ENCODE measurements around the gene BIN1. TPM values are rescaled to one million over a fixed set of nuclear protein-coding genes. Genes with fewer than 3 reads are reported as not detected.

BIN1 gene
- total RNA-seq, 1 experiment from 2014 or later, result 42.5 TPM

DNA sequence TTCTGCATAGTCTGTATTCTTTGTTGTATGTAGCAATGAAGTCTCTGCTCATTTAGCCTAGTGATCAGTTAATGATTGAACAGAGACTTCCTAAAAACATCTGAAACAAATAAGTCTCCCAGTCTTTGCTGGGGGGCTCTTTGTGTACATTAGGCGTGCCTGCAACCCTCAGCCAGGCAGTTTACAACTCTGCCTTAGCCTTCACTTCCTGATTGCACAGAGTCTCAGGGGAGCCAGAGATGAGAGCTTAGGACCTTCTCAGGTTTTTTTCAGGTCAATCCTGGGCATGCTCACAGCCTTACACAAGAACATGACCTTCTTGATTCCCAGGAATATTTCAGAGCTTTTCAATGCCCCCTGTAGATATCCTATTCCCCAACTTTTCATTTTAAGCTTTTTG, 44.0 kb upstream of the BIN1 start:
- peaks cover 20% of the 10 kb centered on the region for H3K9me3 Mint-ChIP-seq
- peaks cover 8% of the 10 kb centered on the region for H3K36me3 Mint-ChIP-seq
- no peak for DNase-seq (ENCODE audit: low spot score)
- no peaks in the 10 kb centered on the region for H3K27me3 Mint-ChIP-seq (ENCODE audit: low read depth)
- no peak for ATAC-seq
- H3K27ac Mint-ChIP-seq, result no peak overlapping the region
- H3K4me1 Mint-ChIP-seq, result peaks cover 9% of the 10 kb centered on the region
- TF ChIP-seq, protein P1, sequence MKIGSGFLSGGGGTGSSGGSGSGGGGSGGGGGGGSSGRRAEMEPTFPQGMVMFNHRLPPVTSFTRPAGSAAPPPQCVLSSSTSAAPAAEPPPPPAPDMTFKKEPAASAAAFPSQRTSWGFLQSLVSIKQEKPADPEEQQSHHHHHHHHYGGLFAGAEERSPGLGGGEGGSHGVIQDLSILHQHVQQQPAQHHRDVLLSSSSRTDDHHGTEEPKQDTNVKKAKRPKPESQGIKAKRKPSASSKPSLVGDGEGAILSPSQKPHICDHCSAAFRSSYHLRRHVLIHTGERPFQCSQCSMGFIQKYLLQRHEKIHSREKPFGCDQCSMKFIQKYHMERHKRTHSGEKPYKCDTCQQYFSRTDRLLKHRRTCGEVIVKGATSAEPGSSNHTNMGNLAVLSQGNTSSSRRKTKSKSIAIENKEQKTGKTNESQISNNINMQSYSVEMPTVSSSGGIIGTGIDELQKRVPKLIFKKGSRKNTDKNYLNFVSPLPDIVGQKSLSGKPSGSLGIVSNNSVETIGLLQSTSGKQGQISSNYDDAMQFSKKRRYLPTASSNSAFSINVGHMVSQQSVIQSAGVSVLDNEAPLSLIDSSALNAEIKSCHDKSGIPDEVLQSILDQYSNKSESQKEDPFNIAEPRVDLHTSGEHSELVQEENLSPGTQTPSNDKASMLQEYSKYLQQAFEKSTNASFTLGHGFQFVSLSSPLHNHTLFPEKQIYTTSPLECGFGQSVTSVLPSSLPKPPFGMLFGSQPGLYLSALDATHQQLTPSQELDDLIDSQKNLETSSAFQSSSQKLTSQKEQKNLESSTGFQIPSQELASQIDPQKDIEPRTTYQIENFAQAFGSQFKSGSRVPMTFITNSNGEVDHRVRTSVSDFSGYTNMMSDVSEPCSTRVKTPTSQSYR (CRISPR knock-in tag; IDR thresholded peaks at IDR 0.05), result no peak
- no peak for TF ChIP-seq TEAD1 (CRISPR knock-in tag; IDR thresholded peaks at IDR 0.05)
- no peak for TF ChIP-seq IRF2 (CRISPR knock-in tag; IDR thresholded peaks at IDR 0.05; ENCODE audit: borderline replicate concordance, low read depth)
- no peak for TF ChIP-seq ZNF219 (CRISPR knock-in tag; IDR thresholded peaks at IDR 0.05; ENCODE audit: borderline replicate concordance)
- TF ChIP-seq NFYB (CRISPR knock-in tag; conservative IDR thresholded peaks at IDR 0.05; ENCODE audit: low read depth), result no peak
- no peak for TF ChIP-seq FOXJ3 (CRISPR knock-in tag; IDR thresholded peaks at IDR 0.05; ENCODE audit: borderline replicate concordance)
- H3K4me3 Mint-ChIP-seq, result no peak overlapping the region
- ChIA-PET POLR2A (no interaction called here), CTCF (no interaction called here)

DNA sequence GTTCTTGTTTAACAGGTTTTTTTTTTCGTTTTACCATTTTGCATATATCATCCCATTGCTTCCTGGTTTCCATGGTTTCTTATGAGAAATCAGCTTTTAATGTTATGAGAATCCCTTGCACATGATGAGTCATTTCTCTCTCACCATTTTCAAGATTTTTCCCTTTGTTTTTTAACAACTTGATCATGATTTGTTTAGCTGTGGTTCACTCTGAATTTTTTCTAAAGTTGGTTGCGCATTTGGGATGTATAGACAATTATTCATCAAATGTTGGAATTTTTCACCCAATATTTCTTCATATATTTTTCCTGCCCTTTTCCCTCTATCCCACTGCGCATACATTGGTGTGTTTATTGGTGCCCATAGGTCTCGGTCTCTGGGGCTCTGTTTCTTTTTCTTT, 42.4 kb upstream of the BIN1 start:
- H3K4me1 Mint-ChIP-seq, result peaks cover 9% of the 10 kb centered on the region
- TF ChIP-seq, protein P2, sequence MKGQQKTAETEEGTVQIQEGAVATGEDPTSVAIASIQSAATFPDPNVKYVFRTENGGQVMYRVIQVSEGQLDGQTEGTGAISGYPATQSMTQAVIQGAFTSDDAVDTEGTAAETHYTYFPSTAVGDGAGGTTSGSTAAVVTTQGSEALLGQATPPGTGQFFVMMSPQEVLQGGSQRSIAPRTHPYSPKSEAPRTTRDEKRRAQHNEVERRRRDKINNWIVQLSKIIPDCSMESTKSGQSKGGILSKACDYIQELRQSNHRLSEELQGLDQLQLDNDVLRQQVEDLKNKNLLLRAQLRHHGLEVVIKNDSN (CRISPR knock-in tag; IDR thresholded peaks at IDR 0.05), result no peak
- TF ChIP-seq, protein P3, sequence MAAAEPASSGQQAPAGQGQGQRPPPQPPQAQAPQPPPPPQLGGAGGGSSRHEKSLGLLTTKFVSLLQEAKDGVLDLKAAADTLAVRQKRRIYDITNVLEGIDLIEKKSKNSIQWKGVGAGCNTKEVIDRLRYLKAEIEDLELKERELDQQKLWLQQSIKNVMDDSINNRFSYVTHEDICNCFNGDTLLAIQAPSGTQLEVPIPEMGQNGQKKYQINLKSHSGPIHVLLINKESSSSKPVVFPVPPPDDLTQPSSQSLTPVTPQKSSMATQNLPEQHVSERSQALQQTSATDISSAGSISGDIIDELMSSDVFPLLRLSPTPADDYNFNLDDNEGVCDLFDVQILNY (CRISPR knock-in tag; IDR thresholded peaks at IDR 0.05), result no peak
- TF ChIP-seq SMAD3 (CRISPR knock-in tag; IDR thresholded peaks at IDR 0.05; ENCODE audit: borderline replicate concordance) (no peak), TCF7 (CRISPR knock-in tag; IDR thresholded peaks at IDR 0.05; ENCODE audit: low read depth) (no peak)
- TF ChIP-seq, protein P4, sequence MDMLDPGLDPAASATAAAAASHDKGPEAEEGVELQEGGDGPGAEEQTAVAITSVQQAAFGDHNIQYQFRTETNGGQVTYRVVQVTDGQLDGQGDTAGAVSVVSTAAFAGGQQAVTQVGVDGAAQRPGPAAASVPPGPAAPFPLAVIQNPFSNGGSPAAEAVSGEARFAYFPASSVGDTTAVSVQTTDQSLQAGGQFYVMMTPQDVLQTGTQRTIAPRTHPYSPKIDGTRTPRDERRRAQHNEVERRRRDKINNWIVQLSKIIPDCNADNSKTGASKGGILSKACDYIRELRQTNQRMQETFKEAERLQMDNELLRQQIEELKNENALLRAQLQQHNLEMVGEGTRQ (CRISPR knock-in tag; IDR thresholded peaks at IDR 0.05), result no peak
- peaks cover 20% of the 10 kb centered on the region for H3K9me3 Mint-ChIP-seq
- peaks cover 8% of the 10 kb centered on the region for H3K36me3 Mint-ChIP-seq
- no peak overlapping the region for H3K27ac Mint-ChIP-seq
- CTCF ChIA-PET, result no interaction called here
- H3K27me3 Mint-ChIP-seq (ENCODE audit: low read depth), result no peaks in the 10 kb centered on the region
- DNase-seq (ENCODE audit: low spot score), result no peak
- ATAC-seq, result no peak
- no peak overlapping the region for H3K4me3 Mint-ChIP-seq
- POLR2A ChIA-PET, result no interaction called here

DNA sequence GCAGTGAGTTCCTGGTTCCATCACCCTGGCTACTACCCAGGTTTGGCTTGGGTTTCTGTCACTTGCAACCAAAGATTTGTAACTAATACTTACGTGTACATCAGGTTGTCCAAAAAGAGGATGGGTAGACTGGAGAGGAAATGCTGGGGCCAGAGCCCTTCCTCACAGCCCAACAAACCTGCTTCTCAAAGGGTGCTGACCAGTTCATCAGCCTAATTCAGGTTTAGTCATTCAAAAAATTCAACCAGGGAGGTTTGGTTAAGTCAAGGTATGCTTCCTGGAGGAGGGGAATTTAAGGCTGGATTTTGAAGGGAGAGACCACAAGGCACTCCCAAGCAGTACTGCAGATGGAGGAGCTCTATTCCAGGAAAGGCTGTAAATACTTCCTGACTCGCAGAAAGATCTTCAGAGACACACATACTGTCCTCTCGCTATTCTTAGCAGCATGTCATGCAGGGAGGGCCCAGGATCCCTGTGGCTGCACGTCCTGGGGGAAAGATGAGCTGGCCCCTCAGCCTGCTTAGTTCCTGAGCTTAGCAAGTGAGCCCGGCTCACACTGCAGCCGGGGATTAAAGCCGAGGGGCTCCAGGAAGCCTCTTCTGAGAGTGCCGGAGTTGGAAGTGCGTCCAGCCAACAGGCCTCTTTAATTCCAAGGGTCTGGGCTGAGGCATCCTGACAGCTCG, 40.0 kb upstream of the BIN1 start:
- Mint-ChIP-seq H3K36me3 (peaks cover 8% of the 10 kb centered on the region), H3K27me3 (ENCODE audit: low read depth) (no peaks in the 10 kb centered on the region), H3K9me3 (peaks cover 16% of the 10 kb centered on the region), H3K4me3 (no peak overlapping the region), H3K4me1 (peaks cover 9% of the 10 kb centered on the region), H3K27ac (no peak overlapping the region)
- POLR2A ChIA-PET, result interaction anchor here (0.5 kb wide), 1 partner anchor 348 kb away, joined by 7 read pairs; no protein-coding TSS in a partner anchor
- TF ChIP-seq, protein P5, sequence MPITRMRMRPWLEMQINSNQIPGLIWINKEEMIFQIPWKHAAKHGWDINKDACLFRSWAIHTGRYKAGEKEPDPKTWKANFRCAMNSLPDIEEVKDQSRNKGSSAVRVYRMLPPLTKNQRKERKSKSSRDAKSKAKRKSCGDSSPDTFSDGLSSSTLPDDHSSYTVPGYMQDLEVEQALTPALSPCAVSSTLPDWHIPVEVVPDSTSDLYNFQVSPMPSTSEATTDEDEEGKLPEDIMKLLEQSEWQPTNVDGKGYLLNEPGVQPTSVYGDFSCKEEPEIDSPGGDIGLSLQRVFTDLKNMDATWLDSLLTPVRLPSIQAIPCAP (CRISPR knock-in tag; IDR thresholded peaks at IDR 0.05), result no peak
- TF ChIP-seq CREB1 (CRISPR knock-in tag; IDR thresholded peaks at IDR 0.05) (no peak), ZNF423 (CRISPR knock-in tag; IDR thresholded peaks at IDR 0.05) (no peak), JAZF1 (CRISPR knock-in tag; IDR thresholded peaks at IDR 0.05) (no peak), CBFB (CRISPR knock-in tag; IDR thresholded peaks at IDR 0.05; ENCODE audit: low read depth) (no peak), GABPB1 (CRISPR knock-in tag; IDR thresholded peaks at IDR 0.05) (no peak), EMX1 (CRISPR knock-in tag; IDR thresholded peaks at IDR 0.05) (no peak), SMAD3 (CRISPR knock-in tag; IDR thresholded peaks at IDR 0.05; ENCODE audit: borderline replicate concordance) (no peak), GRHL2 (CRISPR knock-in tag; IDR thresholded peaks at IDR 0.05; ENCODE audit: insufficient replicate concordance, severe bottlenecking) (no peak)
- TF ChIP-seq, protein P6, sequence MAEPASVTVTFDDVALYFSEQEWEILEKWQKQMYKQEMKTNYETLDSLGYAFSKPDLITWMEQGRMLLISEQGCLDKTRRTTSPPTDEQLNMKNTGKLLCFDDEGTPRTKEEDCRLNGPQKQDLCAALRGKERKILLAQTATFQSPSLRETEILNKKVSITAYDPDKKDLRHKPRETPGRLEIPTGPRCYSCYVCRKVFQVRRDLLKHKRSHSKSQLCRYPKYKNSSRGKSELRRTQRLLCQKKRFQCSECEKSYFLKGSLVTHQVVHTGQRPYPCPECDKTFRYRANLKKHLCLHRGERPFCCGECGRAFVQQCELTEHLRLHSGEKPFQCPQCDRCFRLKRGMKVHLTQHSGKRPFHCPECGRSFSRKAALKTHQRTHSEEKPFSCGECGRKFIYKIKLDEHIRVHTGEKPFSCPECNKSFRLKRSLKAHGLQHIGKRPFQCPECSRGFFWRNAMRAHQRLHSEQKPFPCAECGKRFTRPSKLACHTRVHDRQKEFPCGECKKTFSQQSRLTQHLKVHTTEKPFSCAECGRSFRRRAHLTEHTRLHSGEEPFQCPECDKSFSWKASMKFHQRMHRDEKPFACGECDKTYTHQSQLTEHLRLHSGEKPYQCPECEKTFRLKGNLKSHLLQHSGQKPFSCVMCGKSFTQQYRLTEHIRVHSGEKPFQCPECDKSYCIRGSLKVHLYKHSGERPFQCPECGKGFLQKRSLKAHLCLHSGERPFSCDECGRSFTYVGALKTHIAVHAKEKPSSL (CRISPR knock-in tag; conservative IDR thresholded peaks at IDR 0.05), result no peak
- no peak for DNase-seq (ENCODE audit: low spot score)
- CTCF ChIA-PET, result interaction anchor here (0.7 kb wide), 1 partner anchor 269 kb away, joined by 3 read pairs; no protein-coding TSS in a partner anchor
- ATAC-seq, result no peak
